SK-N-SH treated with all-trans-retinoic acid at 6 μM for 48 hours (cell line): ENCODE data around the gene RNASET2.

Source experiments
- ATAC-seq: fragments of 200-7000 bp; cut with Tn5 transposase; 3 replicates; pipeline ENCODE4 v1.9.1; 2020; ENCODE audit warnings: mild to moderate bottlenecking, moderate library complexity
- ARNTL ChIP-seq: fragments of 450-650 bp; formaldehyde crosslinking; IDR thresholded peaks from 2 replicates; pipeline ENCODE4 v1.5.0; 2020; ENCODE audit warnings: low read depth, mild to moderate bottlenecking, moderate library complexity, borderline replicate concordance
- CREB5 ChIP-seq: fragments of 250-450 bp; sonication (Bioruptor Pico); IDR thresholded peaks from 2 replicates; pipeline ENCODE4 v1.5.1; 2020; ENCODE audit warnings: low read depth, mild to moderate bottlenecking, moderate library complexity
- POU6F1 ChIP-seq: fragments of 250-450 bp; sonication (Bioruptor Pico); IDR thresholded peaks from 2 replicates; pipeline ENCODE4 v1.8.0; 2021; ENCODE audit warnings: low read depth, mild to moderate bottlenecking, moderate library complexity, borderline replicate concordance
- PPARA ChIP-seq: fragments of 250-450 bp; sonication (Bioruptor Pico); IDR thresholded peaks from 2 replicates; pipeline ENCODE4 v1.5.0; 2020; ENCODE audit warnings: mild to moderate bottlenecking, borderline replicate concordance
- TCF4 ChIP-seq: fragments of 250-450 bp; sonication (Bioruptor Pico); IDR thresholded peaks from 2 replicates; pipeline ENCODE4 v1.8.0; 2021; ENCODE audit warnings: mild to moderate bottlenecking, moderate library complexity, borderline replicate concordance
- ZC3H10 ChIP-seq: fragments of 250-450 bp; sonication (Bioruptor Pico); IDR thresholded peaks from 2 replicates; pipeline ENCODE4 v1.5.1; 2021; ENCODE audit warnings: mild to moderate bottlenecking, moderate library complexity
- ZFP3 ChIP-seq: fragments of 250-450 bp; sonication (Bioruptor Pico); IDR thresholded peaks from 2 replicates; pipeline ENCODE4 v1.5.0; 2020; ENCODE audit warnings: mild to moderate bottlenecking, moderate library complexity
- ZFP30 ChIP-seq: fragments of 450-650 bp; formaldehyde crosslinking; IDR thresholded peaks from 2 replicates; pipeline ENCODE4 v1.5.0; 2022; ENCODE audit warnings: mild to moderate bottlenecking, moderate library complexity
- ZNF565 ChIP-seq: fragments of 450-650 bp; formaldehyde crosslinking; conservative IDR thresholded peaks from 2 replicates; pipeline ENCODE4 v1.5.0; 2020; ENCODE audit warnings: low read depth, mild to moderate bottlenecking, moderate library complexity
- ZNF70 ChIP-seq: fragments of 450-650 bp; formaldehyde crosslinking; IDR thresholded peaks from 2 replicates; pipeline ENCODE4 v1.5.0; 2020; ENCODE audit warnings: mild to moderate bottlenecking, moderate library complexity
- TF ChIP-seq, protein P1 (sequence below): fragments of 250-450 bp; sonication (Bioruptor Pico); IDR thresholded peaks from 2 replicates; pipeline ENCODE4 v1.5.0; 2020; ENCODE audit warnings: mild to moderate bottlenecking, moderate library complexity
- TF ChIP-seq, protein P2 (sequence below): fragments of 250-450 bp; sonication (Bioruptor Pico); IDR thresholded peaks from 2 replicates; pipeline ENCODE4 v1.5.1; 2021; ENCODE audit warnings: mild to moderate bottlenecking, moderate library complexity

RNASET2 gene, protein sequence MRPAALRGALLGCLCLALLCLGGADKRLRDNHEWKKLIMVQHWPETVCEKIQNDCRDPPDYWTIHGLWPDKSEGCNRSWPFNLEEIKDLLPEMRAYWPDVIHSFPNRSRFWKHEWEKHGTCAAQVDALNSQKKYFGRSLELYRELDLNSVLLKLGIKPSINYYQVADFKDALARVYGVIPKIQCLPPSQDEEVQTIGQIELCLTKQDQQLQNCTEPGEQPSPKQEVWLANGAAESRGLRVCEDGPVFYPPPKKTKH

DNA sequence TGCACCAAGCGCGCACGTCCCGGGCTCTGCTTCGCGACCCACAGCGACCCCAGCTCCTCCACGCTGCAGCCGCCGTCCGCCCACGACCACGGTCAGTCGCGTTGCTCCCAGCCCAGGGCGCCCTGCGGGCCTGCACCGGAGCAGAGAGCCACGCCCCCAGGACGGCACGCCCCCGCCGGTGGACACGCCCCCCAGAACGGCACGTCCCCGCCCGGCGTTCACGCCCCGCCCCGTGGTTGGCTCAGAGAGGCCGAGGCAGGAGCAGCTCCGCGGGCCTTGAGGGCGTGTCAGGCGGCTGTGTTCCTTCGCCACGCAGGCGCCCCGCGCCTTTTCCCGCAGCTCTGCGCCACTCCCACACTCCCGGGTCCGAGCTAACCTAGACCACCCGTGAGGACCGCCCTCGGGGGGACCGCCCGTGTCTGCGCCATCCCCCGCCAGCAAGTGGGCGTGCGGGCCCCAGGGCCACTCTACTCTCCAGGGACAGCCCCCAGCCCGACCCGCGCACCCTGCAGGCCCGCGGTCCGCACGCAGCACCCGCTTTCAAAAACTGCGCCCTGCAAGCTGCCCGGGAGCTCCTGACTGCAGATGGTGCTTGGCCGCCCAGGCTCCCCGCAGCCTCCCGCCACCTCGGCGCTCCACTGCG lies at the start of gene RNASET2:
Gene RNASET2 (minus strand): TSS at position 107 of the 643 bp plus-strand sequence. CDS start 368 bp downstream, outside the sequence.
- ATAC-seq: peak; percentile 95
- TF ChIP-seq ZNF565 (CRISPR knock-in tag) (no peak), CREB5 (CRISPR knock-in tag) (no peak)
- TF ChIP-seq, protein P1, sequence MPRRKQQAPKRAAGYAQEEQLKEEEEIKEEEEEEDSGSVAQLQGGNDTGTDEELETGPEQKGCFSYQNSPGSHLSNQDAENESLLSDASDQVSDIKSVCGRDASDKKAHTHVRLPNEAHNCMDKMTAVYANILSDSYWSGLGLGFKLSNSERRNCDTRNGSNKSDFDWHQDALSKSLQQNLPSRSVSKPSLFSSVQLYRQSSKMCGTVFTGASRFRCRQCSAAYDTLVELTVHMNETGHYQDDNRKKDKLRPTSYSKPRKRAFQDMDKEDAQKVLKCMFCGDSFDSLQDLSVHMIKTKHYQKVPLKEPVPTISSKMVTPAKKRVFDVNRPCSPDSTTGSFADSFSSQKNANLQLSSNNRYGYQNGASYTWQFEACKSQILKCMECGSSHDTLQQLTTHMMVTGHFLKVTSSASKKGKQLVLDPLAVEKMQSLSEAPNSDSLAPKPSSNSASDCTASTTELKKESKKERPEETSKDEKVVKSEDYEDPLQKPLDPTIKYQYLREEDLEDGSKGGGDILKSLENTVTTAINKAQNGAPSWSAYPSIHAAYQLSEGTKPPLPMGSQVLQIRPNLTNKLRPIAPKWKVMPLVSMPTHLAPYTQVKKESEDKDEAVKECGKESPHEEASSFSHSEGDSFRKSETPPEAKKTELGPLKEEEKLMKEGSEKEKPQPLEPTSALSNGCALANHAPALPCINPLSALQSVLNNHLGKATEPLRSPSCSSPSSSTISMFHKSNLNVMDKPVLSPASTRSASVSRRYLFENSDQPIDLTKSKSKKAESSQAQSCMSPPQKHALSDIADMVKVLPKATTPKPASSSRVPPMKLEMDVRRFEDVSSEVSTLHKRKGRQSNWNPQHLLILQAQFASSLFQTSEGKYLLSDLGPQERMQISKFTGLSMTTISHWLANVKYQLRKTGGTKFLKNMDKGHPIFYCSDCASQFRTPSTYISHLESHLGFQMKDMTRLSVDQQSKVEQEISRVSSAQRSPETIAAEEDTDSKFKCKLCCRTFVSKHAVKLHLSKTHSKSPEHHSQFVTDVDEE (CRISPR knock-in tag): no peak
- TF ChIP-seq, protein P2, sequence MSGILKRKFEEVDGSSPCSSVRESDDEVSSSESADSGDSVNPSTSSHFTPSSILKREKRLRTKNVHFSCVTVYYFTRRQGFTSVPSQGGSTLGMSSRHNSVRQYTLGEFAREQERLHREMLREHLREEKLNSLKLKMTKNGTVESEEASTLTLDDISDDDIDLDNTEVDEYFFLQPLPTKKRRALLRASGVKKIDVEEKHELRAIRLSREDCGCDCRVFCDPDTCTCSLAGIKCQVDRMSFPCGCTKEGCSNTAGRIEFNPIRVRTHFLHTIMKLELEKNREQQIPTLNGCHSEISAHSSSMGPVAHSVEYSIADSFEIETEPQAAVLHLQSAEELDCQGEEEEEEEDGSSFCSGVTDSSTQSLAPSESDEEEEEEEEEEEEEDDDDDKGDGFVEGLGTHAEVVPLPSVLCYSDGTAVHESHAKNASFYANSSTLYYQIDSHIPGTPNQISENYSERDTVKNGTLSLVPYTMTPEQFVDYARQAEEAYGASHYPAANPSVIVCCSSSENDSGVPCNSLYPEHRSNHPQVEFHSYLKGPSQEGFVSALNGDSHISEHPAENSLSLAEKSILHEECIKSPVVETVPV (CRISPR knock-in tag): no peak

GRCh38 chr6:167005350-167006159 lies 49.2 kb upstream of the RNASET2 start:
- ATAC-seq: no peak
- TF ChIP-seq TCF4 (CRISPR knock-in tag) (no peak), ZNF70 (CRISPR knock-in tag) (no peak), ZFP30 (no peak)

DNA sequence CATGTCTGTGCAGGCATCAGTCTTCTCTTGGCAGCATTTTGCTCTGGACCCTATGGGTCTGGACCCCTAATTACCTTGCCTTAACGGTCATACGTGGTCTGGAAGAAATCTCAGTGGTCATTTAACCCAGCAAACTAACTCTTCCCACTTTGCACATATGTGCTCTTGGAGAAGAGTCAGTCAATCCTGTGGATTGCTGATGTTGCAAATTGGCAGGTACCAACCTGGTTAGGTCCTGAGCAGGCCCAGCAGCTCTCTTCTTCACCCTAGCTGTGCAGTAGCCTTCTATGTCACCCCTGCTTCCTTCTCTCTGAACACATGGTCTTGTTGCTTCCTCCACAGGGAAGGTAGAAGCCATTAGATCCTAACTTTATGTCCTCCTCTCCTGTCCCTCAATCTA lies 44.4 kb upstream of the RNASET2 start:
- TF ChIP-seq PPARA (CRISPR knock-in tag): no peak
- no peak for TF ChIP-seq TCF4 (CRISPR knock-in tag)
- TF ChIP-seq, protein P1 (CRISPR knock-in tag): no peak
- no peak for TF ChIP-seq ZC3H10
- no peak for TF ChIP-seq ARNTL (CRISPR knock-in tag)
- TF ChIP-seq ZFP3 (CRISPR knock-in tag): no peak
- TF ChIP-seq POU6F1: no peak
- TF ChIP-seq, protein P2 (CRISPR knock-in tag): no peak
- ATAC-seq: no peak
